SK-N-SH treated with all-trans-retinoic acid at 6 μM for 48 hours (cell line): ENCODE measurements around the gene LRRC26.
A peak's percentile ranks its signal among the peaks of the same experiment; 100 is the strongest.
"Not testable (repeated sequence)": the region's sequence is repeated elsewhere in the genome, so short reads cannot be mapped to it uniquely, and the experiment has no call there.

Source experiments
- ATAC-seq: fragments of 200-7000 bp; cut with Tn5 transposase; 3 replicates; pipeline ENCODE4 v1.9.1; 2020; ENCODE audit warnings: mild to moderate bottlenecking, moderate library complexity
- ARNTL ChIP-seq: fragments of 450-650 bp; formaldehyde crosslinking; IDR thresholded peaks from 2 replicates; pipeline ENCODE4 v1.5.0; 2020; ENCODE audit warnings: low read depth, mild to moderate bottlenecking, moderate library complexity, borderline replicate concordance
- BACH2 ChIP-seq: fragments of 250-450 bp; sonication (Bioruptor Pico); IDR thresholded peaks from 2 replicates; pipeline ENCODE4 v1.9.0; 2021; ENCODE audit warnings: mild to moderate bottlenecking, borderline replicate concordance
- CSDC2 ChIP-seq: fragments of 250-450 bp; sonication (Bioruptor Pico); IDR thresholded peaks from 2 replicates; pipeline ENCODE4 v1.5.0; 2020; ENCODE audit warnings: mild to moderate bottlenecking, moderate library complexity
- CSRNP3 ChIP-seq: fragments of 250-450 bp; sonication (Bioruptor Pico); IDR thresholded peaks from 2 replicates; pipeline ENCODE4 v1.5.1; 2021; ENCODE audit warnings: mild to moderate bottlenecking, moderate library complexity
- ESRRG ChIP-seq: fragments of 250-450 bp; sonication (Bioruptor Pico); IDR thresholded peaks from 2 replicates; pipeline ENCODE4 v1.6.1; 2021; ENCODE audit warnings: mild to moderate bottlenecking
- GLIS3 ChIP-seq: fragments of 250-450 bp; sonication (Bioruptor Pico); IDR thresholded peaks from 2 replicates; pipeline ENCODE4 v1.5.0; 2020; ENCODE audit warnings: mild to moderate bottlenecking, moderate library complexity
- ISL1 ChIP-seq: fragments of 250-450 bp; sonication (Bioruptor Pico); IDR thresholded peaks from 2 replicates; pipeline ENCODE4 v2.1.2; 2022; ENCODE audit warnings: mild to moderate bottlenecking, moderate library complexity
- OSR1 ChIP-seq: fragments of 250-450 bp; sonication (Bioruptor Pico); IDR thresholded peaks from 2 replicates; pipeline ENCODE4 v1.8.0; 2022; ENCODE audit warnings: moderate library complexity, mild to moderate bottlenecking, inconsistent platforms
- RARB ChIP-seq: fragments of 250-450 bp; sonication (Bioruptor Pico); IDR thresholded peaks from 2 replicates; pipeline ENCODE4 v1.8.0; 2021; ENCODE audit warnings: mild to moderate bottlenecking, moderate library complexity
- SNAI2 ChIP-seq: fragments of 250-450 bp; sonication (Bioruptor Pico); IDR thresholded peaks from 2 replicates; pipeline ENCODE4 v1.5.0; 2020; ENCODE audit warnings: mild to moderate bottlenecking, moderate library complexity
- TCF4 ChIP-seq: fragments of 250-450 bp; sonication (Bioruptor Pico); IDR thresholded peaks from 2 replicates; pipeline ENCODE4 v1.8.0; 2021; ENCODE audit warnings: mild to moderate bottlenecking, moderate library complexity, borderline replicate concordance
- TOX ChIP-seq: fragments of 250-450 bp; sonication (Bioruptor Pico); IDR thresholded peaks from 2 replicates; pipeline ENCODE4 v1.8.0; 2021; ENCODE audit warnings: mild to moderate bottlenecking, moderate library complexity, borderline replicate concordance
- ZFP3 ChIP-seq: fragments of 250-450 bp; sonication (Bioruptor Pico); IDR thresholded peaks from 2 replicates; pipeline ENCODE4 v1.5.0; 2020; ENCODE audit warnings: mild to moderate bottlenecking, moderate library complexity
- ZNF565 ChIP-seq: fragments of 450-650 bp; formaldehyde crosslinking; conservative IDR thresholded peaks from 2 replicates; pipeline ENCODE4 v1.5.0; 2020; ENCODE audit warnings: low read depth, mild to moderate bottlenecking, moderate library complexity
- ZNF70 ChIP-seq: fragments of 450-650 bp; formaldehyde crosslinking; IDR thresholded peaks from 2 replicates; pipeline ENCODE4 v1.5.0; 2020; ENCODE audit warnings: mild to moderate bottlenecking, moderate library complexity
- ZNF8 ChIP-seq: fragments of 450-650 bp; formaldehyde crosslinking; IDR thresholded peaks from 2 replicates; pipeline ENCODE4 v1.5.0; 2020; ENCODE audit warnings: mild to moderate bottlenecking, moderate library complexity
- TF ChIP-seq, protein P1 (sequence below): fragments of 250-450 bp; sonication (Bioruptor Pico); IDR thresholded peaks from 2 replicates; pipeline ENCODE4 v1.5.1; 2020; ENCODE audit warnings: low read depth, mild to moderate bottlenecking, moderate library complexity
- TF ChIP-seq, protein P2 (sequence below): fragments of 250-450 bp; sonication (Bioruptor Pico); IDR thresholded peaks from 2 replicates; pipeline ENCODE4 v1.8.0; 2020; ENCODE audit warnings: mild to moderate bottlenecking, moderate library complexity, borderline replicate concordance
- TF ChIP-seq, protein P3 (sequence below): fragments of 250-450 bp; sonication (Bioruptor Pico); IDR thresholded peaks from 2 replicates; pipeline ENCODE4 v1.8.0; 2021; ENCODE audit warnings: low read depth, mild to moderate bottlenecking, moderate library complexity, borderline replicate concordance
- TF ChIP-seq, protein P4 (sequence below): fragments of 250-450 bp; sonication (Bioruptor Pico); IDR thresholded peaks from 2 replicates; pipeline ENCODE4 v1.5.0; 2020; ENCODE audit warnings: mild to moderate bottlenecking, moderate library complexity

Gene LRRC26

GRCh38 chr9:137136881-137137607, 32.8 kb downstream of the LRRC26 start (continued):
- TF ChIP-seq, protein P1, sequence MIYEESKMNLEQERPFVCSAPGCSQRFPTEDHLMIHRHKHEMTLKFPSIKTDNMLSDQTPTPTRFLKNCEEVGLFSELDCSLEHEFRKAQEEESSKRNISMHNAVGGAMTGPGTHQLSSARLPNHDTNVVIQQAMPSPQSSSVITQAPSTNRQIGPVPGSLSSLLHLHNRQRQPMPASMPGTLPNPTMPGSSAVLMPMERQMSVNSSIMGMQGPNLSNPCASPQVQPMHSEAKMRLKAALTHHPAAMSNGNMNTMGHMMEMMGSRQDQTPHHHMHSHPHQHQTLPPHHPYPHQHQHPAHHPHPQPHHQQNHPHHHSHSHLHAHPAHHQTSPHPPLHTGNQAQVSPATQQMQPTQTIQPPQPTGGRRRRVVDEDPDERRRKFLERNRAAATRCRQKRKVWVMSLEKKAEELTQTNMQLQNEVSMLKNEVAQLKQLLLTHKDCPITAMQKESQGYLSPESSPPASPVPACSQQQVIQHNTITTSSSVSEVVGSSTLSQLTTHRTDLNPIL (CRISPR knock-in tag), result no peak
- TF ChIP-seq TOX (no peak), ZNF8 (CRISPR knock-in tag) (no peak), TCF4 (CRISPR knock-in tag) (no peak)

GRCh38 chr9:137136261-137136880, 33.5 kb downstream of the LRRC26 start:
- ATAC-seq, result no peak
- TF ChIP-seq CSRNP3 (CRISPR knock-in tag), result no peak
- TF ChIP-seq, all 23 proteins: peak for 0

GRCh38 chr9:137135154-137135553, 34.7 kb downstream of the LRRC26 start:
- ATAC-seq, result not testable (repeated sequence)

DNA sequence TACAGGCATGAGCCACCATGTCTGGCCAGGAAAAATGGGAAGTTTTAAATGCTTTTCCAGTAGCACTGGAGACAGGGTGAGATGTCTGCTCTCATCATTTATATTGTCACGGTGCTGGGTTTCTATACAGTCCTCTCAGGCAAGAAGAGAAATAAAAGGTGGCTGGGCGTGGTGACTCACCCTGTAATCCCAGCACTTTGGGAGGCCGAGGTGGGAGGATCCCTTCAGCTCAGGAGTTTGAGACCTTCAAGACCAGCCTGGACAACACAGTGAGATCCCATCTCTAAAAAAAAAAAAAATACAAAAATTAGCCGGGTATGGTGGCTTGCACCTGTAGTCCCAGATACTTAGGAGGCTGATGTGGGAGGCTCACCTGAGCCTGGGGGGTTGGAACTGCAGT, 35.7 kb downstream of the LRRC26 start:
- TF ChIP-seq, protein P2, sequence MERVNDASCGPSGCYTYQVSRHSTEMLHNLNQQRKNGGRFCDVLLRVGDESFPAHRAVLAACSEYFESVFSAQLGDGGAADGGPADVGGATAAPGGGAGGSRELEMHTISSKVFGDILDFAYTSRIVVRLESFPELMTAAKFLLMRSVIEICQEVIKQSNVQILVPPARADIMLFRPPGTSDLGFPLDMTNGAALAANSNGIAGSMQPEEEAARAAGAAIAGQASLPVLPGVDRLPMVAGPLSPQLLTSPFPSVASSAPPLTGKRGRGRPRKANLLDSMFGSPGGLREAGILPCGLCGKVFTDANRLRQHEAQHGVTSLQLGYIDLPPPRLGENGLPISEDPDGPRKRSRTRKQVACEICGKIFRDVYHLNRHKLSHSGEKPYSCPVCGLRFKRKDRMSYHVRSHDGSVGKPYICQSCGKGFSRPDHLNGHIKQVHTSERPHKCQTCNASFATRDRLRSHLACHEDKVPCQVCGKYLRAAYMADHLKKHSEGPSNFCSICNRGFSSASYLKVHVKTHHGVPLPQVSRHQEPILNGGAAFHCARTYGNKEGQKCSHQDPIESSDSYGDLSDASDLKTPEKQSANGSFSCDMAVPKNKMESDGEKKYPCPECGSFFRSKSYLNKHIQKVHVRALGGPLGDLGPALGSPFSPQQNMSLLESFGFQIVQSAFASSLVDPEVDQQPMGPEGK, result no peak
- no peak for TF ChIP-seq CSDC2 (CRISPR knock-in tag)
- ATAC-seq, result no peak

- peak; percentile 51 for ATAC-seq
Measured at GRCh38 chr9:137130176-137130755, 39.6 kb downstream of the LRRC26 start.

More at GRCh38 chr9:137130176-137130755, 39.6 kb downstream of the LRRC26 start:
- TF ChIP-seq RARB (CRISPR knock-in tag) (no peak), ZNF565 (CRISPR knock-in tag) (no peak), ISL1 (no peak), OSR1 (no peak), TCF4 (CRISPR knock-in tag) (no peak), BACH2 (no peak), GLIS3 (CRISPR knock-in tag) (no peak), TOX (no peak), SNAI2 (CRISPR knock-in tag) (no peak), ZNF70 (no peak), ESRRG (CRISPR knock-in tag) (no peak), ARNTL (CRISPR knock-in tag) (no peak), ZFP3 (CRISPR knock-in tag) (no peak)
- TF ChIP-seq, protein P2, result no peak
- TF ChIP-seq, protein P3, sequence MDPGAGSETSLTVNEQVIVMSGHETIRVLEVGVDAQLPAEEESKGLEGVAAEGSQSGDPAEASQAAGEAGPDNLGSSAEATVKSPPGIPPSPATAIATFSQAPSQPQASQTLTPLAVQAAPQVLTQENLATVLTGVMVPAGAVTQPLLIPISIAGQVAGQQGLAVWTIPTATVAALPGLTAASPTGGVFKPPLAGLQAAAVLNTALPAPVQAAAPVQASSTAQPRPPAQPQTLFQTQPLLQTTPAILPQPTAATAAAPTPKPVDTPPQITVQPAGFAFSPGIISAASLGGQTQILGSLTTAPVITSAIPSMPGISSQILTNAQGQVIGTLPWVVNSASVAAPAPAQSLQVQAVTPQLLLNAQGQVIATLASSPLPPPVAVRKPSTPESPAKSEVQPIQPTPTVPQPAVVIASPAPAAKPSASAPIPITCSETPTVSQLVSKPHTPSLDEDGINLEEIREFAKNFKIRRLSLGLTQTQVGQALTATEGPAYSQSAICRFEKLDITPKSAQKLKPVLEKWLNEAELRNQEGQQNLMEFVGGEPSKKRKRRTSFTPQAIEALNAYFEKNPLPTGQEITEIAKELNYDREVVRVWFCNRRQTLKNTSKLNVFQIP, result no peak
- TF ChIP-seq, protein P4, sequence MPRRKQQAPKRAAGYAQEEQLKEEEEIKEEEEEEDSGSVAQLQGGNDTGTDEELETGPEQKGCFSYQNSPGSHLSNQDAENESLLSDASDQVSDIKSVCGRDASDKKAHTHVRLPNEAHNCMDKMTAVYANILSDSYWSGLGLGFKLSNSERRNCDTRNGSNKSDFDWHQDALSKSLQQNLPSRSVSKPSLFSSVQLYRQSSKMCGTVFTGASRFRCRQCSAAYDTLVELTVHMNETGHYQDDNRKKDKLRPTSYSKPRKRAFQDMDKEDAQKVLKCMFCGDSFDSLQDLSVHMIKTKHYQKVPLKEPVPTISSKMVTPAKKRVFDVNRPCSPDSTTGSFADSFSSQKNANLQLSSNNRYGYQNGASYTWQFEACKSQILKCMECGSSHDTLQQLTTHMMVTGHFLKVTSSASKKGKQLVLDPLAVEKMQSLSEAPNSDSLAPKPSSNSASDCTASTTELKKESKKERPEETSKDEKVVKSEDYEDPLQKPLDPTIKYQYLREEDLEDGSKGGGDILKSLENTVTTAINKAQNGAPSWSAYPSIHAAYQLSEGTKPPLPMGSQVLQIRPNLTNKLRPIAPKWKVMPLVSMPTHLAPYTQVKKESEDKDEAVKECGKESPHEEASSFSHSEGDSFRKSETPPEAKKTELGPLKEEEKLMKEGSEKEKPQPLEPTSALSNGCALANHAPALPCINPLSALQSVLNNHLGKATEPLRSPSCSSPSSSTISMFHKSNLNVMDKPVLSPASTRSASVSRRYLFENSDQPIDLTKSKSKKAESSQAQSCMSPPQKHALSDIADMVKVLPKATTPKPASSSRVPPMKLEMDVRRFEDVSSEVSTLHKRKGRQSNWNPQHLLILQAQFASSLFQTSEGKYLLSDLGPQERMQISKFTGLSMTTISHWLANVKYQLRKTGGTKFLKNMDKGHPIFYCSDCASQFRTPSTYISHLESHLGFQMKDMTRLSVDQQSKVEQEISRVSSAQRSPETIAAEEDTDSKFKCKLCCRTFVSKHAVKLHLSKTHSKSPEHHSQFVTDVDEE, result no peak
